HG02763 (cell line): ENCODE measurements around the gene WNT11.

ENCODE experiments used
- ATAC-seq: cut with Tn5 transposase; IDR thresholded peaks from one replicate; pipeline ENCODE4 v1.9.1; 2021; ENCODE audit warnings: mild to moderate bottlenecking, moderate library complexity; ENCODE audit not compliant: unreplicated experiment

The WNT11 gene

GRCh38 chr11:76179147-76179546, 27.2 kb downstream of the WNT11 start:
- no peak for ATAC-seq

- no peak for ATAC-seq
These were observed 29.0 kb downstream of the WNT11 start for GRCh38 chr11:76177250-76177686.

- ATAC-seq = no peak
These were observed 29.8 kb downstream of the WNT11 start for GRCh38 chr11:76176463-76176862.

DNA sequence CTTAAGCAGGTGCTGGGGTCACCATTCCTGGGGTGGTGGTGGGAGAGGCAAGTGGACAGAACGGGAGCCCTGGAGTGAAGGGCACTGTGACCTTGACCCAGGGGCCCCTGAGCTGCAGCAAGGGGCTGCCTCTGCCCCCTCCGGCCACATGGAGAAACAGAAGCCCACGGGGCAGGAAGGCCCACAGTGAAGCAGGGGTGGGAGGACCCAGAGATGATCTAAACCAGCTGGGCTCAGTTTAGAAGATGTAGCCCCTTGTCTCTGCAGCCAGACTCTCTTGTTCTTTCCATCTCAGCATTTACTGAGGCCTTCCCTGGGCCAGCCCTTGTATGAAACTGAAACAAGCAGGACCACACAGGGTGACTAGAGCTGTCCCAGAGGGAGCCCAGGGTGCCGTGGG, 30.5 kb downstream of the WNT11 start:
- no peak for ATAC-seq

DNA sequence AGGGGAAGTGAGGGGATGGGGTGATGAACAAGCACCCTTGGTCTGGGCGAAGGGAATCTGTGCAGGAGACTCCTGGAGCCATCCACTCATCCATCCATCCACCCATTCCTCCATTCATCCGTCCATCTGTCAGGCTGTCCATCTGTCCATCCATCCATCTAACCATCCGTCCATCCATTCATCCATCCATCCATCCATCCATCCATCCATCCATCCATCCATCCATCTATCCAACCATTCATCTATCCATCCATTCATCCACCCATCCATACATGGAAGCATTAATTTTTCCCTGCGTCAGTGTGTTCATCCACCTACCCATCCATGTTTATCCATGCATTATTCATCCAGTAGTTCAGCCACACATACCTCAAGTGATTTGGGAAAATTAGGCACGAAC, 32.0 kb downstream of the WNT11 start:
- ATAC-seq = no peak

- ATAC-seq = no peak
These were observed 32.6 kb downstream of the WNT11 start for GRCh38 chr11:76173663-76174062.

GRCh38 chr11:76172583-76172982, 33.7 kb downstream of the WNT11 start:
- no peak for ATAC-seq

DNA sequence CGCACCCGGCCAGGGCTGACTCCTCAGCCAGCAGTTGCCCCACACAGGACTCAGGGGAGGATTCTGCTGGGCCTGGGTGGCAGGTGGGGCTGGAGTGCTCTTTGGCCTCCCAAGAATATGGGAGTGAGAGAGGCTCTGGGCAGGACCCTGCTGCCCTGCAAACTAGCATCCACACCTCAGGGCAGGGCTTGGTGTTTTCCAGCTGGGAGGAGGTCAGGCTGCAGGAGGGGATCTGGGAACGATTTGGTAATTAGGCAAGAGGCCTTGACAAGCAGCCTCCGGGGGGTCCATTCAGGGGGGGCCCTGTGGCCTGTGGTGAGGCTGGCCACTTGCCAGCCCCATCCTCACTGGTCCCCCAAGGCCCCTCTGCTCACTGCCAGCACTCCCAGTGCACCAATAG, 35.8 kb downstream of the WNT11 start:
- ATAC-seq = no peak

- ATAC-seq = no peak
These were observed 36.8 kb downstream of the WNT11 start for GRCh38 chr11:76169473-76169896.

- ATAC-seq = no peak
These were observed 38.7 kb downstream of the WNT11 start for GRCh38 chr11:76167590-76167989.

DNA sequence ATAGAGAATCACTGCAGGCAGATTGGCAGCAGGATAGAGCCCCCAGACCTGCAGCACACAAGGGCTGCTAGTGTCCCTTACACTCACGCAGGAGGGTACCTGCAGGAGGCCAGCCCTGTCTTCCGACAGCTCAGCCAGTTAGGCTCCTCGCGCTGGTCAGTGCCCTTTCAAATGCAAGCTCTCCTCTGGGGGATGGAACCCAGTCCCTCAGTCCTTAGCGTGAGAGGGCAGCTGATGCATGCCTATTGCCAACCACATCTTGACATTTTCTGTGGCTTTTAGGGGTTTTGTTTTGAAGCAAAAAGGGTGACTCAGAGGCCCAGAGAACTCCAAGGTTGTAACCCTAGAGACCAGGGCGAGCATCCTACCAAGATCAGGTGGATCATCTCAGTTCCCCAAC, 40.0 kb downstream of the WNT11 start:
- peak; percentile 41 for ATAC-seq

- ATAC-seq = no peak
These were observed 41.2 kb downstream of the WNT11 start for GRCh38 chr11:76164861-76165751.

DNA sequence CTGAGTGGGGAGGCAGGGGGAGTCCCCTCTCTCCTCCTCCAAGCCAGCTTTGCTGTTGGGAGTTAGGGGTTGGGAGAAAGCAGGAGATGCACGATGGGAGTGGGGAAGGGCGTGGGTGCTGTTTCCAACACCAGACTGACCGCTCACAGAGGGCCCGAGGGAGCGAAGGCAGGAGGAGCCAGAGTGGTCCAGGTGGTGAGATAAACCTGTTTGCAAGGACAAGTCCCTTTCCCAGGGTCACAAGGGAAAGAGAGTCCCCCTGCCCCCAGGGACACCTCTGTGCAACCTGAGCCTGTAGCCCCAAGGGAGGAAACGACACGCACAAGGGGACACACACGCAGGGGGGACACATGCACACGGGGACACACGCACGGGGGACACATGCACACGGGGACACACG, 42.2 kb downstream of the WNT11 start:
- ATAC-seq = no peak

GRCh38 chr11:76163289-76163880, 42.9 kb downstream of the WNT11 start:
- ATAC-seq = no peak

DNA sequence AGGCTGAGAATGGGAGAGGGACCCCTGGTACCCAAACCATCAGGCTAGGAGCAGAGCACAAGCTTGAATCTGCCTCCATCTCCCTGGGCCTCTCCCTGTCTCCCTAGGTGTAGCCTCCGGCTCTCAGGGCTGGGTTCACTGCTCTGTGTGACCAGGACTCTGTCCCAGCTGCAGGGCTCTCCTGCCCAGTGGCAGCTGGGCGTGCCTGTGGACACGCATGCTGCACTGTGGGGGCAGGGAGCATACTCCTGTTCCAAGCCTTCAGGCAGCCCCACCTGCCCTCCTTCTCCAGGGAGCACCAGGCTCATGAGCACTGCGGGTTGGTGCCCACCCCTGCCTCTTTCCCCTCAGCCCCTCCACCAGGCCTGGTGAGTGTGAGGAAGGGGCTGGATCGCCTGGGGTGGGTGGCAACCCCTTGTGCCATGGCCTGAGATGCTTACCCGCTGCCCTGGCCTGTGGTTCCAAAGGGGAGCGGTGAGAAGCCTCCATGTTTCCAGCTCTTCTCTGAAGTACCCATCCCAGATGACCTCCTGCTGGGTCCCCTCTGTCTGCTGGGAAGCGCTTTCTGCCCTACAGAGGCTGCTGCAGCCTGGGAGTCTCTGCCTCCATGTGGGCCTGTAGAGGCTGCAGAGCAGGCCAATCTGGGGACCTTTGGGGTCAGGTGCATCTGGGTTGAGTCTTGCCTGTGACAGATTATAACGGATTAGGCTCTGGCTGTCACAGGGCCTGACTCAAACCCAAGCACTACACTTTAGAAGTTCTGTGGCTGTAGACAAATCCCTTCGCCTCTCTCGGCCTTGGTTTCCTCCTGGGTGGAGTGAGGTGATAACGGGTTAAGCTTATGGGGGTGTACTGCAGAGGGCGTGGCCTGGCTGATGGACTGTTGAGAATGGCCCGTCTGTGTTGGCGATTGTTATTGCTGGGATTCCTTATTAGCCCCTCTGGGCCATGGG, 43.7 kb downstream of the WNT11 start:
- no peak for ATAC-seq

DNA sequence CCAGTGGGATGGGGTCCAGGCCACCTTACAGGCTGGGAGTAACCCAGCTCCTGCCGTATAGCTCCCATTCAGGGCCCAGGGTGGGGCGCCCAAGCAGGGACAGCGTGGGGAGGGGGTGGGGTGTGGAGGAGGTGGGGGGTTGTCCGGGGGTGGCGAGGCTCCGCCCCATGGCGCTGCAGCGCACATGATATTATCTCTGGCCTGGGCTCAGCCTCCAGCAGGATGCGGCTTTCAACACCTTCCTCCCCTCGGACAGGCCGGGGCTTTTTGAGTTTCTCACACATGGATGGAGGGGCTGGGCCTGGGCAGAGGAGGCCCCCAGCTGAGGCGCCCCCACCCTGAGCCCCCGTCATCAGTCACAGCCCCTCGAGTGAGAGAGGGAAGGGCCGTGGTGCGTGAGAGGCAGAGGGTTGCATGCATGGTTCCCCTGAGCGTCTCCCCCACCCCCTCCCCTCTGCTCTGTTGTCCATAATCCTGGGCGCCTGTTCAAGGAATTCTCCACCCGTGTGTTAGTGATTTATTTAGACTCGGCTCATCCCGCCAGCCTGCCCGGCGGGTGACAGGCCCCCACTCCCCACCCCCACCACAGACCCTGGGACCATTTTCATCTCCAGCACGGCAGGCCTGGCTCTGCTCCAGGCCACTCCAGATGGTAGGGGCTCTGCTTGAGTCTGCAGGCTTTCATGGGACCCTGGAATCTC, 44.9 kb downstream of the WNT11 start:
- ATAC-seq = no peak

DNA sequence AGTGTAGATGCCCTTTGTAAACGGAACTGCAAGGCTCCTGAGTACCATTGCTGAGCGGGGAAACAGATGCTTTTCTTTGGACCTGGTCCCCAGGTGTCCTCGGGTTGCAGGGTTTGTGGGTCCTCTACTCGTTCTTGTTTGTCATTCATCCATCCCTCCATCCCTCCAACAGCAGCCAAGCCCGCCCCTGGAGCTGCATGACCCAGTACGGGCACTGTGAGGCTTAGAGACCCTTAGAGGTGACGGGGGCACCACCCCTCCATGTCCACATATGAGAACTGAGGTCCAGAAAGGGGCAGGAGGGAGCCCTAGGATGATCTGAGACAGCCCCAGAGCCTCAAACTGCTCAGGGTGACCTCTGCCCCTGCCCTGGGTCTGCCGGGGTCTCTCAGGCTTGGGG, 45.4 kb downstream of the WNT11 start:
- ATAC-seq = no peak

DNA sequence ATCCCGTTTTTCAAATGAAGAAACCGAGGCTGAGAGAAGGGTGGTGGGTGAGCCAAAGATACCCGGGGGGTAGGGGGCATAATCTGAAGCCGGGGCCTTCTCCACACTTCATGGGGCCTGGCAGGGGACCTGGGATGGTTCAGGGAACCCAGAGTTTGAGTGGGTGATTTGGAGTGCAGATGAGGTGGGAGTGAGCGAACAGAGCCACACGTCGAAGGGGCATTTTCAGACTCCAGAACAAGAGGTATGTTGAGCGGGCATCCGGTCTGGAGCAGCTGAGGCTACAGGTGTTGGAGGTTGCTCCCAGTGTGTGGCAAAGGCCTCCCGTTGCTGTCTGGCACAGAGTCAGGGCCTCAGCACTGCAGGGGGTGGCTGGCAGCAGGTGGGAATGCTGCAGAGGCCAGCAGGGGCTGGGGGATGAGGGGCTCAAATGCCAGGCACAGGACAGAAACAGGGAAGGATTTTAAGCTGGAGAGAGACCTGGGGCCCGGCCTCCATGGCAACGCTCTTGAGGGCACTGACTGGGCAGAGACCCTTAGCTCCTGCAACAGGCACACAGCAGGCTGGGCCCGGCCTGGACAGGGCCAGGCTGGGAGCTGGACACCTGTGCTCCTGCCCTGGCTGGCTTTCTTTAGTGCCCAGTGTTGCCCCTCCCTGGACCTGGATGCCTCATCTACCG, 46.2 kb downstream of the WNT11 start:
- ATAC-seq = no peak

DNA sequence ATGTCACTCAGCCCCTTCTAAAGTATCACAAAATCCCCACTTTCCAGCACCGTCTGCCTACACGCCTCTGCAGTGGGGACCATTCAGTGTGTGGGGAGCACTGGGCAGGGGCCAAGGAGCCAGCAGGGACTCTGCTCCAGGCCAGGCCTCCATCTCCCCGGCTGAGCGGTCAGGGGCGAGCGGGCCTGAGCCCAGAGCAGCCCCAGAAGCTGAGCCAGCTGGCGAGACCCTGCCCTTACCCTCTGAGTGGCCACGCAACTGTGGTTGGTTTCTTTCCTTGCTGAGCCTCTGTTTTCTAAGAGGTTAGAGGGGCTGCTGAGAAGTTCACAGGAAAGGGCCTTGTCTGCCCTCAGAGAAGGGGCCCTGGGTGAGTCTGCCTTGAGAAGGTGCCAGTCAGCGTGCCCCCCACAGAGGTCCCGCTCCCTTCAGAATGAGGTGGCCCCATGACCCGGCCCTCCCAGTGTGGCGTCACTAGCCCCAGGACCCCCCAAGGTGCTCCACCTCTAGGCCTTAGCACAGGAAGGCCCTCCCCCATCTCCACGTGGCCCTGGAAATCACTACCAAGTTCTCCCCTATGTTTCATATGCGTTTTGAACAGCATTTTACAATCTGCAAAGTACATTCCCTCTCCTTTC, 46.9 kb downstream of the WNT11 start:
- no peak for ATAC-seq
